Measurements from ENCODE around the gene ZNF410.

- no peak for TF ChIP-seq CTCF (conservative IDR thresholded peaks at IDR 0.05; ENCODE audit: low read depth, low read length)
- TF ChIP-seq EZH2 (IDR thresholded peaks at IDR 0.05; ENCODE audit: low read length, unreplicated experiment): no peak
These were observed 43.8 kb upstream of the ZNF410 start for GRCh38 chr14:73842851-73843250.

All from PC-3 (cell line).